Neural progenitor cell (in vitro differentiated cells): ENCODE measurements around the gene FKBP15.

ENCODE experiments used
- EZH2 ChIP-seq: fragments of 200-600 bp; sonication (generic); IDR thresholded peaks from 2 replicates; pipeline ENCODE4 v1.6.1; 2017; ENCODE audit warnings: antibody characterized with exemption, mild to moderate bottlenecking, moderate library complexity
- TF ChIP-seq, protein P1 (sequence below): fragments of 200-600 bp; sonication (generic); IDR thresholded peaks from 2 replicates; pipeline ENCODE4 v1.5.1; 2017; ENCODE audit warnings: antibody characterized with exemption, mild to moderate bottlenecking

DNA sequence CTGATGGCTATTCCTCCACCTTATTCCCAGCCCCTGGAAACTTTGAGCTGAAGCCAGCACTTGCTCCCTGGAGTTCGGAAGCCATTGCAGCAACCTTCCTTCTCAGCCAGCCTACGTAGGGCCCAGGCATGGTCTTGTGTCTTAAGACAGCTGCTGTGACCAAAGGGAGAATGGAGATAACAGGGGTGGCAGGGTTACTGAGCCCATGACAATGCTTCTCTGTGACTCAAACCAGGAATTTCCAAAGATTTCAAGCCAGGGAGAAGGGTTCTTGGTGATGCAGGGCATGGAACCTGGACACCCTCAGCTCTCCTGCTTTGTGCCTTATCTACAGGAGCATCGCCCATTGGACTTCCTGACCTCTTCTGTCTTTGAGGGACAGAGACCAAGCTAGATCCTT is 58.1 kb downstream of the FKBP15 start:
- TF ChIP-seq, protein P1, sequence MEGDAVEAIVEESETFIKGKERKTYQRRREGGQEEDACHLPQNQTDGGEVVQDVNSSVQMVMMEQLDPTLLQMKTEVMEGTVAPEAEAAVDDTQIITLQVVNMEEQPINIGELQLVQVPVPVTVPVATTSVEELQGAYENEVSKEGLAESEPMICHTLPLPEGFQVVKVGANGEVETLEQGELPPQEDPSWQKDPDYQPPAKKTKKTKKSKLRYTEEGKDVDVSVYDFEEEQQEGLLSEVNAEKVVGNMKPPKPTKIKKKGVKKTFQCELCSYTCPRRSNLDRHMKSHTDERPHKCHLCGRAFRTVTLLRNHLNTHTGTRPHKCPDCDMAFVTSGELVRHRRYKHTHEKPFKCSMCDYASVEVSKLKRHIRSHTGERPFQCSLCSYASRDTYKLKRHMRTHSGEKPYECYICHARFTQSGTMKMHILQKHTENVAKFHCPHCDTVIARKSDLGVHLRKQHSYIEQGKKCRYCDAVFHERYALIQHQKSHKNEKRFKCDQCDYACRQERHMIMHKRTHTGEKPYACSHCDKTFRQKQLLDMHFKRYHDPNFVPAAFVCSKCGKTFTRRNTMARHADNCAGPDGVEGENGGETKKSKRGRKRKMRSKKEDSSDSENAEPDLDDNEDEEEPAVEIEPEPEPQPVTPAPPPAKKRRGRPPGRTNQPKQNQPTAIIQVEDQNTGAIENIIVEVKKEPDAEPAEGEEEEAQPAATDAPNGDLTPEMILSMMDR: no peak
- TF ChIP-seq EZH2: no peak
